Natural killer cell (primary cell): ENCODE data around the gene NIPAL1. TPM values are rescaled to one million over a fixed set of nuclear protein-coding genes. Genes with fewer than 3 reads are reported as not detected.
"Not testable (repeated sequence)": the region's sequence is repeated elsewhere in the genome, so short reads cannot be mapped to it uniquely, and the experiment has no call there.

Source experiments
- ATAC-seq, 3 donors: fragments of 150-1000 bp in 2 of 3; fragments of 200-7000 bp in 1 of 3; cut with Tn5 transposase; 1 replicate in 1 of 3; 2 replicates in 2 of 3; pipeline ENCODE4 v1.10.0; 2021; ENCODE audit warnings: mild to moderate bottlenecking in 2 of 3, moderate library complexity in 2 of 3
- DNase-seq, 2 donors: peaks; one replicate each; pipeline versions ENCODE4 v3.0.0 to v3.0.0-alpha.2; 2013 to 2021; ENCODE audit warnings: mixed read lengths in 1 of 2
- H3K27ac ChIP-seq: one replicate; pipeline ENCODE4 v1.5.1; 2013; ENCODE audit warnings: mild to moderate bottlenecking, low read length
- H3K27me3 ChIP-seq: one replicate; pipeline ENCODE4 v1.6.1; 2013; ENCODE audit warnings: low read length; ENCODE audit not compliant: control insufficient read depth, insufficient read depth
- H3K36me3 ChIP-seq: one replicate; pipeline ENCODE4 v1.6.1; 2013; ENCODE audit warnings: low read length; ENCODE audit not compliant: control insufficient read depth, insufficient read depth
- H3K4me1 ChIP-seq: one replicate; pipeline ENCODE4 v1.6.1; 2013; ENCODE audit warnings: low read length; ENCODE audit not compliant: control insufficient read depth, insufficient read depth
- H3K4me3 ChIP-seq: one replicate; pipeline ENCODE4 v1.5.1; 2013; ENCODE audit warnings: low read length
- H3K9me3 ChIP-seq: one replicate; pipeline ENCODE4 v1.6.1; 2013; ENCODE audit warnings: low read length; ENCODE audit not compliant: control insufficient read depth, insufficient read depth
- H3K27ac Mint-ChIP-seq, 2 donors: one replicate each; pipeline ENCODE4 v1.8.0; 2022; ENCODE audit warnings: mild to moderate bottlenecking in 2 of 2, mixed read lengths in 2 of 2, moderate library complexity in 1 of 2
- H3K27me3 Mint-ChIP-seq, 2 donors: one replicate each; pipeline ENCODE4 v1.8.0; 2022; ENCODE audit warnings: low read depth in 2 of 2, mixed read lengths in 2 of 2
- H3K36me3 Mint-ChIP-seq: one replicate; pipeline ENCODE4 v1.8.0; 2022; ENCODE audit warnings: mixed read lengths
- H3K4me1 Mint-ChIP-seq, 2 donors: one replicate each; pipeline ENCODE4 v1.8.0; 2022; ENCODE audit warnings: mixed read lengths in 2 of 2
- H3K4me3 Mint-ChIP-seq: one replicate; pipeline ENCODE4 v1.8.0; 2022; ENCODE audit warnings: mild to moderate bottlenecking, moderate library complexity, mixed read lengths
- H3K9me3 Mint-ChIP-seq, 2 donors: one replicate each; pipeline ENCODE4 v1.8.0; 2022; ENCODE audit warnings: mixed read lengths in 2 of 2
- CTCF ChIP-seq: fragments of 200-600 bp; IDR thresholded peaks from one replicate; pipeline ENCODE4 v1.8.0; 2022; ENCODE audit warnings: antibody characterized with exemption
- WGBS: methylation state at CpG from one replicate; pipeline ENCODE4 v1.1.7; 2013; ENCODE audit warnings: missing lambda C conversion rate; ENCODE audit not compliant: insufficient coverage; 5-methylcytosine and 5-hydroxymethylcytosine counted together
- intact Hi-C: fragments of 100-400 bp; cut with micrococcal nuclease; formaldehyde crosslinking; loops from one replicate; pipeline ENCODE4 v1.14.2; 2022
- total RNA-seq, 4 donors: library from RNA; stranded (reverse); fragments of 120-200 nt in 1 of 4; gene quantifications; one replicate each; pipeline versions ENCODE4 v1.2.3 to v1.2.4, GENCODE V29; 2013 to 2022

The NIPAL1 gene
- total RNA-seq, 3 donors from 2014 or later (not counting 1 experiment from before 2014, with no cell fraction given): 1.4 TPM; not detected in 2

- Mint-ChIP-seq H3K9me3 (peaks cover 0 to 2% of the 10 kb centered on the region in 2 donors), H3K36me3 (peaks cover 7% of the 10 kb centered on the region), H3K4me1 (no peaks in the 10 kb centered on the region), H3K27ac (no peak overlapping the region), H3K4me3 (no peak overlapping the region), H3K27me3 (peaks cover 6 to 10% of the 10 kb centered on the region in 2 donors)
- H3K27me3 ChIP-seq: no peaks in the 10 kb centered on the region
- no peak for TF ChIP-seq CTCF
- no peak for DNase-seq
- no peaks in the 10 kb centered on the region for H3K4me1 ChIP-seq
- no peak for ATAC-seq
- intact Hi-C loops: no loop called here
- no peak overlapping the region for H3K27ac ChIP-seq
- no peak overlapping the region for H3K4me3 ChIP-seq
- H3K36me3 ChIP-seq: no peaks in the 10 kb centered on the region
- H3K9me3 ChIP-seq: no peaks in the 10 kb centered on the region
Measured at GRCh38 chr4:48008021-48008596, 8.5 kb upstream of the NIPAL1 start.

GRCh38 chr4:48010906-48011305, 5.7 kb upstream of the NIPAL1 start:
- ATAC-seq, H3K36me3 Mint-ChIP-seq, H3K27me3 ChIP-seq, H3K27ac Mint-ChIP-seq, H3K36me3 ChIP-seq, H3K4me1 Mint-ChIP-seq, H3K4me1 ChIP-seq, H3K4me3 Mint-ChIP-seq, H3K9me3 ChIP-seq, H3K27ac ChIP-seq, intact Hi-C loops, H3K4me3 ChIP-seq, H3K9me3 Mint-ChIP-seq, DNase-seq: not testable (repeated sequence)
- H3K27me3 Mint-ChIP-seq: peaks cover 28 to 31% of the 10 kb centered on the region in 2 donors
- 92% methylated on average over 5 of the region's 6 CpGs for WGBS

- TF ChIP-seq CTCF: no peak
- intact Hi-C loops: no loop called here
- DNase-seq (no peak), ATAC-seq (no peak)
- Histone ChIP-seq H3K4me1 (peaks cover 11% of the 10 kb centered on the region), H3K9me3 (no peaks in the 10 kb centered on the region), H3K4me3 (no peak overlapping the region), H3K27me3 (peaks cover 10% of the 10 kb centered on the region), H3K36me3 (no peaks in the 10 kb centered on the region), H3K27ac (no peak overlapping the region)
- Mint-ChIP-seq H3K27me3 (peaks cover 29 to 31% of the 10 kb centered on the region in 2 donors), H3K27ac (no peak overlapping the region), H3K4me3 (no peak overlapping the region), H3K4me1 (peaks cover 6 to 12% of the 10 kb centered on the region in 2 donors), H3K36me3 (no peaks in the 10 kb centered on the region), H3K9me3 (no peaks in the 10 kb centered on the region)
- WGBS: 100% methylated on average over 4 of the region's 4 CpGs
Measured at GRCh38 chr4:48011722-48012121, 4.8 kb upstream of the NIPAL1 start.

GRCh38 chr4:48012824-48013223, 3.7 kb upstream of the NIPAL1 start:
- Mint-ChIP-seq H3K27ac (no peak overlapping the region), H3K9me3 (no peaks in the 10 kb centered on the region), H3K27me3 (peaks cover 31 to 33% of the 10 kb centered on the region in 2 donors), H3K4me3 (no peak overlapping the region), H3K4me1 (peaks cover 6 to 21% of the 10 kb centered on the region in 2 donors), H3K36me3 (no peaks in the 10 kb centered on the region)
- no peak for ATAC-seq
- Histone ChIP-seq H3K36me3 (no peaks in the 10 kb centered on the region), H3K9me3 (no peaks in the 10 kb centered on the region), H3K27me3 (peaks cover 12% of the 10 kb centered on the region), H3K27ac (no peak overlapping the region), H3K4me1 (peaks cover 20% of the 10 kb centered on the region), H3K4me3 (no peak overlapping the region)
- 59% methylated on average over 2 of the region's 3 CpGs for WGBS
- no peak for TF ChIP-seq CTCF
- intact Hi-C loops: no loop called here
- DNase-seq: no peak
